CD4-positive, alpha-beta memory T cell (primary cell): ENCODE results near the gene TAS2R14. TPM values are rescaled to one million over a fixed set of nuclear protein-coding genes. Genes with fewer than 3 reads are reported as not detected.
A peak's percentile ranks its signal among the peaks of the same experiment; 100 is the strongest.

Source experiments
- CTCF ChIA-PET: fragments of 350-600 bp; sonication (Branson Sonifier 250); formaldehyde crosslinking; loops from one replicate; lab custom pipeline; 2021; ENCODE audit warnings: inconsistent platforms; ENCODE audit not compliant: partially characterized antibody; lab: Charles Lee
- POLR2A ChIA-PET: fragments of 350-600 bp; sonication (Branson Sonifier 250); formaldehyde crosslinking; loops from one replicate; lab custom pipeline; 2021; ENCODE audit not compliant: partially characterized antibody; lab: Charles Lee
- DNase-seq, 5 donors: peaks; one replicate each; pipeline versions ENCODE4 v3.0.0 to v3.0.0-alpha.2; 2020 to 2022; ENCODE audit warnings: mixed read lengths in 1 of 5
- H3K27ac ChIP-seq: one replicate; pipeline ENCODE4 v1.7.0; 2013; ENCODE audit warnings: low read depth, low read length
- H3K27me3 ChIP-seq: 2 replicates; pipeline ENCODE4 v1.7.0; 2013; ENCODE audit warnings: mild to moderate bottlenecking, low read length, moderate library complexity; ENCODE audit not compliant: insufficient read depth
- H3K36me3 ChIP-seq: 2 replicates; pipeline ENCODE4 v1.7.0; 2013; ENCODE audit warnings: mild to moderate bottlenecking, low read length, moderate library complexity; ENCODE audit not compliant: insufficient read depth
- H3K4me1 ChIP-seq: 2 replicates; pipeline ENCODE4 v1.7.0; 2013; ENCODE audit warnings: mild to moderate bottlenecking, low read length, moderate library complexity; ENCODE audit not compliant: insufficient read depth
- H3K4me3 ChIP-seq, 2 donors: one replicate each; pipeline ENCODE4 v1.7.0; 2013; ENCODE audit warnings: low read length in 2 of 2, mild to moderate bottlenecking in 1 of 2
- H3K9me3 ChIP-seq, 2 donors: one replicate each; pipeline ENCODE4 v1.7.0; 2013; ENCODE audit warnings: low read length in 2 of 2, control low read depth in 1 of 2; ENCODE audit not compliant: control insufficient read depth in 1 of 2
- H3K27ac Mint-ChIP-seq, 7 donors: one replicate each; pipeline ENCODE4 v1.8.0; 2020 to 2021; ENCODE audit warnings: mixed read lengths in 7 of 7, mild to moderate bottlenecking in 6 of 7, inconsistent platforms in 3 of 7, moderate library complexity in 3 of 7
- H3K27me3 Mint-ChIP-seq, 2 donors: one replicate each; pipeline ENCODE4 v1.8.0; 2020 to 2021; ENCODE audit warnings: mixed read lengths in 2 of 2
- H3K36me3 Mint-ChIP-seq, 2 donors: one replicate each; pipeline ENCODE4 v1.8.0; 2020 to 2021; ENCODE audit warnings: mixed read lengths in 2 of 2, inconsistent platforms in 1 of 2, mild to moderate bottlenecking in 1 of 2
- H3K4me1 Mint-ChIP-seq, 4 donors: one replicate each; pipeline ENCODE4 v1.8.0; 2020 to 2021; ENCODE audit warnings: mixed read lengths in 4 of 4, mild to moderate bottlenecking in 1 of 4
- H3K4me3 Mint-ChIP-seq, 8 donors: one replicate each; pipeline ENCODE4 v1.8.0; 2020 to 2021; ENCODE audit warnings: mixed read lengths in 8 of 8, mild to moderate bottlenecking in 7 of 8, moderate library complexity in 6 of 8, inconsistent platforms in 3 of 8
- H3K9me3 Mint-ChIP-seq, 8 donors: one replicate each; pipeline ENCODE4 v1.8.0; 2020 to 2021; ENCODE audit warnings: mixed read lengths in 8 of 8, mild to moderate bottlenecking in 5 of 8, inconsistent platforms in 3 of 8, moderate library complexity in 1 of 8
- intact Hi-C: fragments of 100-400 bp; cut with micrococcal nuclease; formaldehyde crosslinking; loops from one replicate; pipeline ENCODE4 v1.15.1; 2023
- polyA plus RNA-seq, 2 donors: library from polyadenylated mRNA; unstranded; fragments of 300-500 nt; fragmentation: Illumina TruSeq; gene quantifications; one replicate each; pipeline ENCODE4 v1.2.3, GENCODE V29; 2021
- total RNA-seq, 2 experiments: library from RNA; stranded (reverse); gene quantifications; one replicate each; pipeline ENCODE4 v1.2.3, GENCODE V29; 2021

Gene TAS2R14
- total and polyA plus RNA-seq, 4 experiments from 2014 or later: 0.36 to 2.2 (median 1.5) TPM

DNA sequence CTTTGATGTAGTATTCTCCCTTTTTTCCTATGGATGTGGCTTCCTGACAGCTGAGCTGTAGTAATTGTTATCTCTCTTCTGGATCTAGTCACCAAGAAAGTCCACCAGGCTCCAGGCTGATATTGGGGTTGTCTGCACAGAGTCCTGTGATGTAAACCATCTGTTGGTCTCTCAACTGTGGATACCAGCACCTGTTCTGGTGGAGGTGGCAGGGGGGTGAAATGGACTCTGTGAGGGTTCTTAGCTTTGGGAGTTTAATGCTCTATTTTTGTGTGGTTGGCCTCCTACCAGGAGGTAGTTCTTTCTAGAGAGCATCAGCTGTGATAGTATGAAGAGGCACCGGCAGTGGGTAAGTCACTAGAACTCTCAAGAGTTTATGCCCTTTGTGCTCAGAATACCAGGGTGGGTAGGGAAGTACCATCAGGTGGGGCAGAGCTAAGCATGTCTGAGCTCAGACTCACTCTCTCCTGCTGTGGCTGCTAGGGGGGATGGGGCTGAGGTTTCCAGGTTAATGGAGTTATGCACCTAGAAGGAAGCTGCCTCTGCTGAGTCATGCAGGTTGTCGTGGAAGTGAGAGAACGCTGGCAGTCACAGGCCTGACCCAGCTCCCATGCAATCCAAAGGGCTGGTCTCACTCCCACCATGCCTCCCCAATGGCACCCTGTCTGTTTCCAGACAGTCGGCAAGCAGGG, 3.0 kb upstream of the TAS2R14 start:
- Histone ChIP-seq H3K36me3 (no peaks in the 10 kb centered on the region), H3K27ac (no peak overlapping the region), H3K4me3 (no peak overlapping the region), H3K9me3 (no peaks in the 10 kb centered on the region), H3K4me1 (no peaks in the 10 kb centered on the region), H3K27me3 (no peaks in the 10 kb centered on the region)
- no peaks in the 10 kb centered on the region for H3K27me3 Mint-ChIP-seq
- CTCF ChIA-PET: no interaction called here
- intact Hi-C loops: no loop called here
- peak overlapping the region in 1 of 7 donors; percentile 3 for H3K27ac Mint-ChIP-seq
- H3K36me3 Mint-ChIP-seq: peaks cover 4 to 13% of the 10 kb centered on the region in 2 donors
- peaks cover 0 to 15% (median 2%) of the 10 kb centered on the region in 4 donors for H3K4me1 Mint-ChIP-seq
- H3K4me3 Mint-ChIP-seq: no peak overlapping the region
- peaks cover 0 to 14% (median 4%) of the 10 kb centered on the region in 8 donors for H3K9me3 Mint-ChIP-seq
- POLR2A ChIA-PET: no interaction called here
- no peak for DNase-seq

DNA sequence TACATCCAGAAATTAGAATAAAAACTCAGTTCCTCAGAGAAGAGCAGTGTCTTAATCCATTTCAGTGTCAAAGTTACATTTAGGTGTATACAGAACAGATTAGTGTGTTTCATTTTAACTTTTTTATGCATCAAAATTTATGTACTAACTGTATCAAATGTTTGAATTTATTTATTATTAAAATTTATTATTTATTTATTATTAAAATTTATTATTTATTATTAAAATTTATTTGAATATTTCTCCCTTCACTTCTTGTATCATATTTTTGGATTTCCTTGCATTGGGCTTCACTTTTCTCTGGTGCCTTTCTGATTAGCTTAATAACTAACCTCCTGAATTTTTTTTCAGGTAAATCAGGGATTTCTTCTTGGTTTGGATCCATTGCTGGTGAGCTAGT, 2.3 kb upstream of the TAS2R14 start:
- Histone ChIP-seq H3K9me3 (no peaks in the 10 kb centered on the region), H3K4me1 (no peaks in the 10 kb centered on the region), H3K27me3 (no peaks in the 10 kb centered on the region), H3K36me3 (no peaks in the 10 kb centered on the region), H3K27ac (no peak overlapping the region), H3K4me3 (no peak overlapping the region)
- POLR2A ChIA-PET: no interaction called here
- Mint-ChIP-seq H3K4me1 (peaks cover 0 to 15% (median 2%) of the 10 kb centered on the region in 4 donors), H3K4me3 (no peak overlapping the region), H3K9me3 (peaks cover 0 to 7% (median 2%) of the 10 kb centered on the region in 8 donors), H3K27me3 (no peaks in the 10 kb centered on the region), H3K27ac (no peak overlapping the region), H3K36me3 (peaks cover 2 to 12% of the 10 kb centered on the region in 2 donors)
- CTCF ChIA-PET: no interaction called here
- intact Hi-C loops: no loop called here
- DNase-seq: no peak

DNA sequence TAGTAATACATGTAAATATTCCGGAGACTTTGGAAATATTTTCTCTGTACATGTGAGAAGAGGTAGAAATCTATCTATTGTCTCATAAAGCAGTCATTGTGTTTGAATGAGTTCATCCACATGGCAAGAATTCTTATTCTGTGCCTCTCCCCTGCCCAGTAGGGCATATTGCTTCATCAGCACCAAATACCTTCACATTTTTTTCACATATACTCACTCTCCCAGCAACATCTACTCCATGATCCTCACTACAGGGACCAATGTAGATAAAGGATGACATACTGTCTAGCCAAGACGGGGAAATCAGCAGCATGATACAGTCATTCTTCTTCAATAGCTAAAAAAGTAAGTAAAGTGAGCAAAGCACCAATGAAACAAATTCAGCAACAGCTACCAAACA, 1.3 kb upstream of the TAS2R14 start:
- Histone ChIP-seq H3K9me3 (no peaks in the 10 kb centered on the region), H3K36me3 (no peaks in the 10 kb centered on the region), H3K27me3 (no peaks in the 10 kb centered on the region), H3K4me3 (no peak overlapping the region), H3K4me1 (no peaks in the 10 kb centered on the region), H3K27ac (no peak overlapping the region)
- peaks cover 0 to 15% (median 2%) of the 10 kb centered on the region in 4 donors for H3K4me1 Mint-ChIP-seq
- DNase-seq: no peak
- no peaks in the 10 kb centered on the region for H3K27me3 Mint-ChIP-seq
- H3K36me3 Mint-ChIP-seq: peaks cover 2 to 10% of the 10 kb centered on the region in 2 donors
- peaks cover 0 to 5% (median under 1%) of the 10 kb centered on the region in 8 donors for H3K9me3 Mint-ChIP-seq
- intact Hi-C loops: no loop called here
- CTCF ChIA-PET: no interaction called here
- no peak overlapping the region for H3K27ac Mint-ChIP-seq
- POLR2A ChIA-PET: no interaction called here
- H3K4me3 Mint-ChIP-seq: no peak overlapping the region

DNA sequence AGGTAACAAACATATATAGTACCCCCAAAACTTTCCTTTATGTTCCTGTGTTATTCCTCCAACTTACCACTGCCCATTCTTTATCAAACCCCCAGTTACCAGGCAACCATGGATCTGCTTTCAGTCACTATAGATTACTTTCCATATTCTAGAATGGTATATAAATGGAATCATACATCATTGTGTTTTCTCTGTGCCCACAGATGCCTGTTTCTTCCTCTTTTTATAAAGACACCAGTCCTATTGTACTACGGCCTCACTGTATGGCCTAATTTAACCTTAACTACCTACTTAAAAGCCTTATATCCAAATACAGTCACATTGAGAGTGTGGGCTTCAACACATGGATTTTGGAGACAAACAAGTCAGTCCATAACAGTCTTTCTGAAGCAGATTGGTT, 2.6 kb downstream of the TAS2R14 start:
- Histone ChIP-seq H3K4me1 (no peaks in the 10 kb centered on the region), H3K9me3 (no peaks in the 10 kb centered on the region), H3K27ac (no peak overlapping the region), H3K27me3 (no peaks in the 10 kb centered on the region), H3K36me3 (no peaks in the 10 kb centered on the region), H3K4me3 (no peak overlapping the region)
- H3K4me3 Mint-ChIP-seq: no peak overlapping the region
- H3K36me3 Mint-ChIP-seq: peaks cover 0 to under 1% of the 10 kb centered on the region in 2 donors
- intact Hi-C loops: no loop called here
- H3K4me1 Mint-ChIP-seq: peaks cover 0 to 2% (median 1%) of the 10 kb centered on the region in 4 donors
- ChIA-PET CTCF (no interaction called here), POLR2A (no interaction called here)
- DNase-seq: no peak
- no peaks in the 10 kb centered on the region for H3K27me3 Mint-ChIP-seq
- no peaks in the 10 kb centered on the region for H3K9me3 Mint-ChIP-seq
- H3K27ac Mint-ChIP-seq: no peak overlapping the region

DNA sequence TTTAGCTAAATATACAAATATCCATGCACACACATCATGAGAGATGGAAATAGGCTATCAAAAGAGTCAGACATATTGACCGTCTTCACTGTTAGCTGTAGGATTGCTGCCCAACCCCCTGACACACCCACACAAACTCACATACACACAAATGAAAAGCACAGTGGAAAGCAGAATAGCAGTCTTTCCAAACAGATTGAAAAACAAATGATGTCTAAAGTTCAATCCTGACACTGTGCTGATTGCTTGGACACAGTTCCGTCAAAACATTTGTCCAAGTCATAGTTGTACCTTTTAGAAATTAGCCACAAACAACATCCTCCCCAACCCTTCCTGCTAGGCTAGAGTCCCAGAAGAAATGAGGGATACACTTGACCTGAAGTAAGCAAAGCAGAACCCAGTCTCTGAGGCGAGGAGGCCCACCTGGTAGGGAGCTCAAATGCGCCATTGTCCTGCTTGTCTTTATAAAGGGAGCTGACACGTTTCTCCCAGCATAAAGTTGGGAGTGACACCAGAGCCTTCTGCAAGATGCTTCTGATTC, 10.2 kb downstream of the TAS2R14 start, which contains the start of gene PRH2:
PRH2 (plus strand) TSS at position 491 of the 541 bp plus-strand sequence; CDS start at position 529, 38 bp downstream.
- POLR2A ChIA-PET: no interaction called here
- Histone ChIP-seq H3K9me3 (no peaks in the 10 kb centered on the region), H3K4me1 (no peaks in the 10 kb centered on the region), H3K36me3 (no peaks in the 10 kb centered on the region), H3K27ac (no peak within 1 kb of the TSS), H3K27me3 (no peaks in the 10 kb centered on the region), H3K4me3 (no peak within 1 kb of the TSS)
- CTCF ChIA-PET: no interaction called here
- Mint-ChIP-seq H3K4me1 (peaks cover 0 to 4% (median under 1%) of the 10 kb centered on the region in 4 donors), H3K4me3 (no peak within 1 kb of the TSS), H3K36me3 (peaks cover 0 to 25% of the 10 kb centered on the region in 2 donors), H3K9me3 (no peaks in the 10 kb centered on the region), H3K27ac (peak within 1 kb of the TSS in 1 of 7 donors; percentile 79), H3K27me3 (no peaks in the 10 kb centered on the region)
- intact Hi-C loops: no loop called here
- no peak for DNase-seq

DNA sequence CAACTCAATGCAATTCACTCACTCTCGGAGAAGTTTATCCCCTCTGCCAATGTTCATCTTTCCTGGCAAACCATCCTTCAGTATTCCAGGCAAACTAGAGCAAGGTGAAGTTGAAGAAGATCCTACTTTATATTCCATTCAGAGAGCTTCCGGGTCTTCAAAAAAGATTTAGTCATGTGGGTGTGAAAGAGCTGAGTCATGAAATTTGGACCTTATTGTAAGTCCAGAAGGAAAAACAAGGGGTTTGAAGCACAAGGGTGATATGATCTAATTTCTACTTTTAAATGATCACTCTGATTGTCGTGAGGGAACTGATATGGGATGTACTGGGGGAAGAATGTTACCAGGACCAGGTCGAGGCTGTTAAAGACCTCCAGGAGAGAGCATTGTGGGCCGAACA, 12.8 kb downstream of the TAS2R14 start:
- peaks cover 0 to 4% (median 0%) of the 10 kb centered on the region in 4 donors for H3K4me1 Mint-ChIP-seq
- Histone ChIP-seq H3K9me3 (no peaks in the 10 kb centered on the region), H3K27me3 (no peaks in the 10 kb centered on the region), H3K36me3 (no peaks in the 10 kb centered on the region), H3K4me3 (no peak overlapping the region), H3K4me1 (no peaks in the 10 kb centered on the region), H3K27ac (no peak overlapping the region)
- ChIA-PET POLR2A (no interaction called here), CTCF (no interaction called here)
- H3K4me3 Mint-ChIP-seq: no peak overlapping the region
- H3K27ac Mint-ChIP-seq: peak overlapping the region in 1 of 7 donors; percentile 31
- no peaks in the 10 kb centered on the region for H3K9me3 Mint-ChIP-seq
- no peaks in the 10 kb centered on the region for H3K27me3 Mint-ChIP-seq
- no peak for DNase-seq
- peaks cover 0 to 25% of the 10 kb centered on the region in 2 donors for H3K36me3 Mint-ChIP-seq
- intact Hi-C loops: no loop called here

DNA sequence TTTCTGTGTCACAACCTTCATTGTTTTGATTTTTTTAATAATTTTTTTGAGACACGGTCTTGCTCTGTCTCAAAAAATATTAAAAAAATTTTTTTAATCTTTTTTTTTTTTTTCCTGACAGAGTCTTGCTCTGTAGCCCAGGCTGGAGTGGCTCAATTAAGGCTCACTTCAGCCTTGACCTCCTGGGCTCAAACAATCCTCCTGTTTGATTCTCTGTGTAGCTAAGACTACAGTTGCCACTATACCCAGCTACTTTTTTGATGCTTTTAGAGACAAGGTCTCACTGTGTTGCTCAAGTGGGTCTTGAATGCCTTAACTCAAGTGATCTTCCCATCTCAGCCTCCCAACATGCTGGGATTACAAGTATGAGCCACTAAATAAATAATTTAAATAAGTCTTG, 19.3 kb downstream of the TAS2R14 start:
- H3K4me1 ChIP-seq: no peaks in the 10 kb centered on the region
- Mint-ChIP-seq H3K27ac (no peak overlapping the region), H3K27me3 (no peaks in the 10 kb centered on the region), H3K4me3 (no peak overlapping the region), H3K4me1 (peaks cover 0 to 4% (median 0%) of the 10 kb centered on the region in 4 donors), H3K36me3 (peaks cover 0 to 4% of the 10 kb centered on the region in 2 donors), H3K9me3 (peaks cover 0 to 3% (median 0%) of the 10 kb centered on the region in 8 donors)
- H3K27me3 ChIP-seq: no peaks in the 10 kb centered on the region
- no peak for DNase-seq
- no peak overlapping the region for H3K4me3 ChIP-seq
- H3K27ac ChIP-seq: no peak overlapping the region
- H3K36me3 ChIP-seq: no peaks in the 10 kb centered on the region
- ChIA-PET CTCF (no interaction called here), POLR2A (no interaction called here)
- intact Hi-C loops: no loop called here
- H3K9me3 ChIP-seq: no peaks in the 10 kb centered on the region
